GM10266 (cell line): ENCODE results near the gene MPI.

ENCODE experiments used
- DNase-seq: peaks from one replicate; pipeline ENCODE4 v3.0.0; 2012; ENCODE audit errors: extremely low spot score
- TF ChIP-seq, protein P1 (sequence below): IDR thresholded peaks from 2 replicates; pipeline ENCODE4 v1.5.1; 2012; ENCODE audit warnings: mild to moderate bottlenecking, low read depth; ENCODE audit not compliant: control insufficient read depth, insufficient read depth; ENCODE audit errors: missing control alignments

The MPI gene

DNA sequence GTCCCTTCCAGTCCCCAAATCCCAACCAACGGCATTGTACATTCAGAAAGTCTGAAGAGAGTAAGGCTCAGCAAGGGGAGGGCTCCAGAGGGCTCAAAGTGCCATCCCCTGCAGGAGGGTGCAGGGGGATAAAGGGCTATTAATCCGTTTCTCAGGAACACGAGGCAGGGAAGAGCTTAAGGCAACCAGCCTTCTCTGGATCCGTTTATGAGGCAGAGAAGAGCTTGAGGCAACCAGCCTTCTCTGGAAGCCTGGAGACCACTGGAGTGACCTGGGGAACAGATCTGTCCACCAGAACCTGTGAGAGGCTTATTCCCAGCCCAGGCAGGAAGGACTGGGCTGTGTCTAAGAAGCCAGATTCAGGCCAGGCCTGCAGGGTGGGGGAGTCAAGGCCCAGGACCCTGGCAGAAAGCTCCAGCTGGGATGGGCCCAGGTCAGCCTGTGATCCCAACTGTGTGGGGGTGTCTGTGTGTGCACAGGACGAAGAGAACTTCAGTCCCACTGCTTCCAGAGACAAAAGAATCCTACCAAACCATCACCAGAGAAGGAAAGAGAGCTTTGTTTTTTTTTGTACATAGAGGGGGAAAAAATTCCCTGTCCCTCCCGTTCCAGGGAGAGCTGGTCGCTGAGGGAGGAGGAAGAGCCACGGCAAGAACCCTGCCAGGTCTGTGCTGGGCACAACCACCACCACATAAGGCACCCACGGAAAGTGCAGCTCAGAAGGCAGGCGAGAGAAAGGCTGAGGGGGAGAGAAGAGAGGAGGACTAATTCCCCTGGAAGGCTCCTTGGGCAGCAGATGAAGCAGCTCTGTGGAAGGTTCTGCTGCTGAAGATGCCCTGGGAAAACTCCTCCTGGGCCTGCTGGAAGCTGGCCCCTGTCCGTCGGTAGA, 45.3 kb upstream of the MPI start:
- TF ChIP-seq, protein P1, sequence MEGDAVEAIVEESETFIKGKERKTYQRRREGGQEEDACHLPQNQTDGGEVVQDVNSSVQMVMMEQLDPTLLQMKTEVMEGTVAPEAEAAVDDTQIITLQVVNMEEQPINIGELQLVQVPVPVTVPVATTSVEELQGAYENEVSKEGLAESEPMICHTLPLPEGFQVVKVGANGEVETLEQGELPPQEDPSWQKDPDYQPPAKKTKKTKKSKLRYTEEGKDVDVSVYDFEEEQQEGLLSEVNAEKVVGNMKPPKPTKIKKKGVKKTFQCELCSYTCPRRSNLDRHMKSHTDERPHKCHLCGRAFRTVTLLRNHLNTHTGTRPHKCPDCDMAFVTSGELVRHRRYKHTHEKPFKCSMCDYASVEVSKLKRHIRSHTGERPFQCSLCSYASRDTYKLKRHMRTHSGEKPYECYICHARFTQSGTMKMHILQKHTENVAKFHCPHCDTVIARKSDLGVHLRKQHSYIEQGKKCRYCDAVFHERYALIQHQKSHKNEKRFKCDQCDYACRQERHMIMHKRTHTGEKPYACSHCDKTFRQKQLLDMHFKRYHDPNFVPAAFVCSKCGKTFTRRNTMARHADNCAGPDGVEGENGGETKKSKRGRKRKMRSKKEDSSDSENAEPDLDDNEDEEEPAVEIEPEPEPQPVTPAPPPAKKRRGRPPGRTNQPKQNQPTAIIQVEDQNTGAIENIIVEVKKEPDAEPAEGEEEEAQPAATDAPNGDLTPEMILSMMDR, result no peak
- no peak for DNase-seq

DNA sequence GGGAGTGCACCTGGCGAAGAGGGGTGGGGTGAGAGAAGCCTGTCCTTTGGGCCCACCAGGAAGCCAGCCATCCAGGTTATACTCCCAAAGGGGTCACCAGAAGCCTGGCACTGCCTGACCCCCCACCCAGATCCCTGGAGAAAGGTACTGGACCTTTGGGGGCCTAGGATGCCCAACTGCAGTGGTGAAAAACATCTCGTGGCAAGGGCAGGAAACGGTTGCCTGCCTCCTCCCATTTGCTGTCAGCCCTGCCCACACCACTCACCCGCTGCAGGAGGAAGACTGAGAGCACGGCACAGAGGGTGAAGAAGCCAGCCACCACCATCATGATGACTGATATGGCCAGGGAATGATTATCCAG, 44.7 kb upstream of the MPI start:
- no peak for DNase-seq
- TF ChIP-seq, protein P1, result no peak

DNA sequence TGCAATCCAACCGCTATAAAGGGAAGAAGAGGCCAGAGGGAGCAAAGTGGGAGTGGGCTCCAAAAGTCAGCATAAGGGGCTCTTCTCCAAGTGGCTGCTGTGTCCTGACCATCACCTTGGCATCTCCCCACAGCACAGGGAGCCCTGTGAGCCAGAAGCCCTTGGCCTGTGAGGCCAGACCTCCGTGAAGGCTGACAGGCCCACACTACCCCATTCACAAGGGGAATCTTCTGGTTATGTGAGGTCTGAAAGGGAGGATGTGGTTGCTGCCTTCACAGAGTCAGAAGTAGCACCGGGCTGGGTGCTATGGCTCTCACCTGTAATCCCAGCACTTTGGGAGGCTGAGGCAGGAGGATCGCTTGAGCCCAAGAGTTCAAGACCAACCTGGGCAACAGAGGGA, 44.3 kb upstream of the MPI start:
- TF ChIP-seq, protein P1, result no peak
- no peak for DNase-seq

DNA sequence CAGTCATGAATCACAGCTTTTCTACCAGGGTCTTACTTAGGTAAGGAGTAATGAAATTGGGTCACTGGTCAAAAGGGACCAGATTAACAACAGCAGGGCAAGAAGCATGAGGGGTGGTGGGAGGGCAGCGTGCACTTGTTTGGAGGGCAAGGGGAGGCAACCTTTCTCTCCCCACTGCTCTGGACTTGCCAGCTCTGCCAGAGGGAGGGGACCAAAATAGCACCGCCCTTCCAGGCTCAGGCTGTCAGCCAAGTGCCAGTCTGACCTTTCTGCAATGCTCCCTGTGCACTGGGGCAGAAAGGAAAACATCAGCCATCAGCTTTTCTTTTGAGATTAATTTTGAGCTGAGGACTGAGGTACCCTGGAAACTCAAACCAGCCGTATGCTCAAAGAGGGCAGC, 42.4 kb upstream of the MPI start:
- no peak for DNase-seq

DNA sequence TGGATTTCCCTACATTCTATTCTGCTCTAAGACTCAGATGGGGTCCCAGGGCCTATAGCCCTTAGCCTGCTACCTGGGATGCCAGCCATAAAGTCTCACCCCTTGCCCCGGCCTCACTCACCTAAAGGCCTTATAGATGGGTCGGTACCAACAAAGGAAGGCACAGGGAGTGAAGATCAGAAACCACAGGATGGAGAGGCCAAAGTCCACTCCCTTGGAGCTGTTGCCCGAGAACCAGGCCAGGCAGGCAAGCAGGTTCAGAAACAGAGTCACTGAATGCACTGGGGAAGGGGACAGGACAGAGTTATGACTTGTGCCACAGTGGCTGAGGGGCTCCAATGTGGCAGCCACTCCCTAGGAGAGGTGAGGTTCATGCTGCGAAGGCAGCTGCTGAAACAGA, 39.4 kb upstream of the MPI start:
- DNase-seq, result no peak
- TF ChIP-seq, protein P1, result no peak

More for the DNA sequence above, 42.4 kb upstream of the MPI start:
- TF ChIP-seq, protein P1, result no peak

DNA sequence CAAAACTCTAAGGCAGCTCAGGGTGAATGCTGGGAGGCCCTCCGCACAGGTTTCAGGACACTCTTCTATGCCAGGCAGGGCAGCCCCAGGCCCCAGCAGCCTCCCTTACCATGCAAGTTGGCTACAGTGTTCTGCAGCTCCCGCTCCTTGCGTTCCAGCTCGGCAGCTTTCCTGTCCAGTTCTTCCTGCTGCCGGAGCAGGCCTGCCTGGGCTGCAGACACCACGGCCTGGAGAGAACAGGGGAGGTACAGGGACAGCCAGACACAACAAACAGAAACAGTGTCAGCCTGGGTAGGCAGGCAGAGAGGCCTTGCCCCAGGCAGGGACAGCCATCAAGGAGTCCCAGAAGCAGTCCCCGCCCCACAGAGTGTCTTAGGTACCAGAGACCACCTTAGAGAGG, 37.9 kb upstream of the MPI start:
- TF ChIP-seq, protein P1, result no peak
- DNase-seq, result no peak

DNA sequence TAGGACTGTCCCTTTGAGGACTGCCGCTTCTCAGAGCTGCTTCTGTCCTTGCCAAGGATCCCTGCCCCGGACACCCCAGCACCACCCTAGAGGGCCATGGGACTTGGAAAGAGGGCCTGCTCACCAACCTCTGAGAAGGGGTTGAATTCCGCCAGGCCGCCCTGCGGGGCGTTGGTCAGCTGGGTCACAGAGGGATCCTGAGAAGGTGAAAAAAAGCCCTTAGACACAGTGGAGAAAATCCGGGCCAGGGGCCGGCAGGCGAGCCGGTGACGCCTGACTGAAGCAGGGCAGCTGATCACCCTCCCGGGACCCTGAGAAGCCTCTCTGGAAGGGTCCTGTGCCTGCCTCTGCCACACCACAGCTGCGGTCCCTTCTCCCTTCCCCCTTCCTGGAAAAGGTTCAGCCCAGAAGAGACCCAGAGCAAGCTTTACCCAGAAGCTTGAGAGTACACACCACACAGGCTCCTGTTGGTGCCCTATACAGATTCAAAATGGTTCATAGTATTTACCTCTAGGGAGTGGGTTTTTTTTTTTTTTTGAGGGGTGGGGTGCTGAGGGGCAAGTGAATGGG, 35.3 kb upstream of the MPI start:
- DNase-seq, result no peak
- TF ChIP-seq, protein P1, result no peak
